ENCODE data around the gene SKA1.

The SKA1 gene

DNA sequence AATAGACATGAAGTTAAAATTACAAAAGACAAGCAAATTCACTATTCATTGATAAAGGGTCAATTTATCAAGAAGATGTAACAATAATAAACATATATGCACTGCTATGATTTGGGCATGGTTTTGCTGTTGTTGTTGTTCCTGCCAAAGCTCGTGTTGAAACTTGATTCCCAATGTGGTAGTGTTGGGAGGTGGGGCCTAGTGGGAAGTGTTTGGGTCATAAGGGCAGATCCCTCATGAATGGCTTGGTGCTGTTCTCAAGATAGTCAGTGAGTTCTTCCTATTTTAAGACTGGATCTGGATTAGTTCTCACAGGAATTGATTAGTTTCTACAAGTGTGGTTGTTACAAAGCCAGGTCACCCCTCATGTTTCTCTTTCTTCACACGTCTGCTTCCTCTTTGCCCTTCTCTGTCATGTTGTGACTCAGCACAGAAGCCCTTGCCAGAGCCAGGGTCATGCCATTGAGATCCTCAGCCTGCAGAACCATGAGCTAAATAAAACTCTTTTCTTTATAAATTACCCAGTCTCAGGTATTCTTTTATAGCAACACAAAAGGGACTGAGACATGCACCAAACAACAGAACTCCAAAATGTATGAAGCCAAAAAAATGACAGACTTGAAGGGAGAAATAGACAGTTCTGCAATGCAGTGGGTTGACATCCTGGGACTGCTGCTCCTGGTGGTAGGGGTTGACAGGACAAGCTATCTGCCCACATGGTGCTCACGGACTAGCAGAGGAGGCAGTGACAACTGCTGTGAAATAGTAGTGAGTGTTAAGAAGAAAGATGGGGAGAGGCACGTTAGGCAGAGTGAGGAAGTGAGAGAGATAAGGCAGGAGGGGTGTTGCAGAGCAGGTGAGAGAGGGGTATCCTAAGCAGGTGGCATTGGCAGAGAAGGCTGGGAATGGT lies 18.6 kb upstream of the SKA1 start:
- Histone ChIP-seq H3K9ac (ENCODE audit: low read length) (no peak overlapping the region), H3K4me1 (ENCODE audit: control insufficient read depth, insufficient read depth, low read length) (peaks cover 6% of the 10 kb centered on the region; the same call in 1 of the 2 replicates), H3K4me3 (ENCODE audit: low read depth, low read length) (no peak overlapping the region), H3K27ac (ENCODE audit: low read depth, low read length) (no peak overlapping the region), H3K9me3 (ENCODE audit: control insufficient read depth, insufficient read depth, low read depth, low read length) (no peaks in the 10 kb centered on the region), H3K27me3 (ENCODE audit: control insufficient read depth, insufficient read depth, low read length) (peaks cover 3% of the 10 kb centered on the region; the same call in 1 of the 2 replicates), H3K36me3 (ENCODE audit: control insufficient read depth, insufficient read depth, low read length) (no peaks in the 10 kb centered on the region)

DNA sequence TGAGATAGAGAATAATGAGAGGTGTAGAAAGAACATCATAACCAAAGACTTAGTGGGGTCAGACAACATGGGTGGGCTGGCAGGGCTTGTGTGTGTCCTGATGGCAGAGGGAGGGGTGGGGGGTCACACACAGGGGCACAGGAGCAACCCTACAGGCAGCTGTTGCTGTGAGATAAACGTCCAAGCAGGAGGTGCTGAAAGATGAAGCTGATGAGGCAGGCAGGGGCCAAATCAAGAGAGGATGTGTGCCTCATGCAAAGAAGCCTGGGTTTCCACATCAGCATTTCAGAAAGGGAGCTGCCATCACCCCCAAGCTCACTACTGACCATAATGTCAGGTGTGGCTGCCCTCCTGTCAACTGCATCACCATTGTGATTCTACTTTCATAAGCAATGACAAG lies 16.0 kb upstream of the SKA1 start:
- no peak overlapping the region for H3K27ac ChIP-seq (ENCODE audit: low read depth, low read length)
- H3K9ac ChIP-seq (ENCODE audit: low read length), result no peak overlapping the region
- no peaks in the 10 kb centered on the region for H3K9me3 ChIP-seq (ENCODE audit: control insufficient read depth, insufficient read depth, low read depth, low read length)
- no peaks in the 10 kb centered on the region for H3K36me3 ChIP-seq (ENCODE audit: control insufficient read depth, insufficient read depth, low read length)
- no peak overlapping the region for H3K4me3 ChIP-seq (ENCODE audit: low read depth, low read length)
- H3K4me1 ChIP-seq (ENCODE audit: control insufficient read depth, insufficient read depth, low read length), result peaks cover 6% of the 10 kb centered on the region; the same call in 1 of the 2 replicates
- peaks cover 3% of the 10 kb centered on the region; the same call in 1 of the 2 replicates for H3K27me3 ChIP-seq (ENCODE audit: control insufficient read depth, insufficient read depth, low read length)

DNA sequence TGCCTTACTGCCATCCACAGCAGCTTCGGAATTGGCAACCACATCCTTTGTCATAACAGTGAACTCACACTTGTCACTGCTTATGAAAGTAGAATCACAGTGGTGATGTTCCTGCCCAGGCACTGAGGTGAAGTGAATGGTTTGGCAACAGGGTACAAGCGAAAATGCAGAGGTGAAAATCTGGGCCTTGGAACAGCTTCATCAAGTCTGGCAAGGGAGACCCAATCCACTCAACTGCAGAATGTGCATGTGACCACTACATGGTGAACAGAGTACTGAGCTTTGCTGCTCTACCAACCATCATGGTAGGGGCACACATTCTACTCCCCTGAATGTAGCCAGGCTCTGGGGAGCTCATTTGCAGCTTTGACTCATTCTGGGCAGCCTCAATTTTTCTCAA lies 15.0 kb upstream of the SKA1 start:
- H3K27ac ChIP-seq (ENCODE audit: low read depth, low read length), result no peak overlapping the region
- no peak overlapping the region for H3K9ac ChIP-seq (ENCODE audit: low read length)

DNA sequence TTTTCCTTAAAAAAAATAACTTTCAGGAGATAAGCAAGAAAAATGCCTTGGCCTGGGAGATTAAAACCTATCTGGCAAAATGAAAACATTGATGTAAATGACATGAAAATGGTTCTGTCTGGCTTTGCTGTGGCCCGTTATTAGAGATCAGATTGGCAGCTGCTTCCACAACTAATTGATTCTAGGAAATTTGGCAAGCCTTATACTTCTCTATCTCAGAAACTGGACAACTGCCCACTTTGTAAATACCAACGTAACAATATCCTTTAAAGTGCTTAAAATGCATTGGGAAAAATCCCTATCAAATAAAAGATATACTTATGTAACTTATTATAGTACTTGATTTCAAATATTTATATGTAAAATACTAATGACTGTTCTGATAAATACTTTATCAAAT lies 14.2 kb upstream of the SKA1 start:
- H3K27ac ChIP-seq (ENCODE audit: low read depth, low read length), result no peak overlapping the region
- no peak overlapping the region for H3K4me3 ChIP-seq (ENCODE audit: low read depth, low read length)
- peaks cover 6% of the 10 kb centered on the region; the same call in 1 of the 2 replicates for H3K4me1 ChIP-seq (ENCODE audit: control insufficient read depth, insufficient read depth, low read length)
- H3K9me3 ChIP-seq (ENCODE audit: control insufficient read depth, insufficient read depth, low read depth, low read length), result no peaks in the 10 kb centered on the region
- no peak overlapping the region for H3K9ac ChIP-seq (ENCODE audit: low read length)
- H3K27me3 ChIP-seq (ENCODE audit: control insufficient read depth, insufficient read depth, low read length), result peaks cover 3% of the 10 kb centered on the region; the same call in 1 of the 2 replicates
- no peaks in the 10 kb centered on the region for H3K36me3 ChIP-seq (ENCODE audit: control insufficient read depth, insufficient read depth, low read length)

More for the DNA sequence above, 15.0 kb upstream of the SKA1 start:
- H3K9me3 ChIP-seq (ENCODE audit: control insufficient read depth, insufficient read depth, low read depth, low read length), result no peaks in the 10 kb centered on the region
- H3K4me1 ChIP-seq (ENCODE audit: control insufficient read depth, insufficient read depth, low read length), result peaks cover 6% of the 10 kb centered on the region; the same call in 1 of the 2 replicates
- H3K36me3 ChIP-seq (ENCODE audit: control insufficient read depth, insufficient read depth, low read length), result no peaks in the 10 kb centered on the region
- peaks cover 3% of the 10 kb centered on the region; the same call in 1 of the 2 replicates for H3K27me3 ChIP-seq (ENCODE audit: control insufficient read depth, insufficient read depth, low read length)
- H3K4me3 ChIP-seq (ENCODE audit: low read depth, low read length), result no peak overlapping the region

DNA sequence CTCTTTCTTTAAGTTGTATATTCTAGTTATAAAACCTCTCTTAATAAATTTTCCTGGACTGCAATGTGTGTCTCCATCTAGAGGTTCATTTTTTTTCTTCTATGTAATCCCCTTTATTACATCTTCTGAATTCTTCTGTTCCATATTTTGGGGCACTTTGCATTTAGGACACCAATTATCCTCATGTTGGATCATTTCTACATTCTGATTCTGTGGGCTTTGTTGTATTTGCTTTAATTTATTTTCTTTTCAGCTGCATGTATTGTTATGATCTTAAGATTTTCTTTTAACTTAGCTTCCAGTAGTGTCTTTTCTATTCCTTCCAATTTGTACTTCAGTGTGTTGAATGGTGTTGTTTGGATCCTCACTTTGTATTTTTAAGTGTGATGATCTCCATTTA lies 5.2 kb upstream of the SKA1 start:
- H3K27ac ChIP-seq (ENCODE audit: low read depth, low read length), result no peak overlapping the region
- H3K4me1 ChIP-seq (ENCODE audit: control insufficient read depth, insufficient read depth, low read length), result peaks cover 13% of the 10 kb centered on the region
- H3K36me3 ChIP-seq (ENCODE audit: control insufficient read depth, insufficient read depth, low read length), result no peaks in the 10 kb centered on the region
- no peak overlapping the region for H3K9ac ChIP-seq (ENCODE audit: low read length)
- H3K4me3 ChIP-seq (ENCODE audit: low read depth, low read length), result no peak overlapping the region
- no peaks in the 10 kb centered on the region for H3K27me3 ChIP-seq (ENCODE audit: control insufficient read depth, insufficient read depth, low read length)
- peaks cover 19% of the 10 kb centered on the region for H3K9me3 ChIP-seq (ENCODE audit: control insufficient read depth, insufficient read depth, low read depth, low read length)

GRCh38 chr18:50372743-50373142 lies 2.1 kb upstream of the SKA1 start:
- H3K27ac ChIP-seq (ENCODE audit: low read depth, low read length), result no peak overlapping the region
- H3K27me3 ChIP-seq (ENCODE audit: control insufficient read depth, insufficient read depth, low read length), result no peaks in the 10 kb centered on the region
- no peak overlapping the region for H3K9ac ChIP-seq (ENCODE audit: low read length)
- H3K9me3 ChIP-seq (ENCODE audit: control insufficient read depth, insufficient read depth, low read depth, low read length), result peaks cover 19% of the 10 kb centered on the region
- H3K4me3 ChIP-seq (ENCODE audit: low read depth, low read length), result no peak overlapping the region
- peaks cover 14% of the 10 kb centered on the region for H3K36me3 ChIP-seq (ENCODE audit: control insufficient read depth, insufficient read depth, low read length)
- H3K4me1 ChIP-seq (ENCODE audit: control insufficient read depth, insufficient read depth, low read length), result peaks cover 17% of the 10 kb centered on the region

DNA sequence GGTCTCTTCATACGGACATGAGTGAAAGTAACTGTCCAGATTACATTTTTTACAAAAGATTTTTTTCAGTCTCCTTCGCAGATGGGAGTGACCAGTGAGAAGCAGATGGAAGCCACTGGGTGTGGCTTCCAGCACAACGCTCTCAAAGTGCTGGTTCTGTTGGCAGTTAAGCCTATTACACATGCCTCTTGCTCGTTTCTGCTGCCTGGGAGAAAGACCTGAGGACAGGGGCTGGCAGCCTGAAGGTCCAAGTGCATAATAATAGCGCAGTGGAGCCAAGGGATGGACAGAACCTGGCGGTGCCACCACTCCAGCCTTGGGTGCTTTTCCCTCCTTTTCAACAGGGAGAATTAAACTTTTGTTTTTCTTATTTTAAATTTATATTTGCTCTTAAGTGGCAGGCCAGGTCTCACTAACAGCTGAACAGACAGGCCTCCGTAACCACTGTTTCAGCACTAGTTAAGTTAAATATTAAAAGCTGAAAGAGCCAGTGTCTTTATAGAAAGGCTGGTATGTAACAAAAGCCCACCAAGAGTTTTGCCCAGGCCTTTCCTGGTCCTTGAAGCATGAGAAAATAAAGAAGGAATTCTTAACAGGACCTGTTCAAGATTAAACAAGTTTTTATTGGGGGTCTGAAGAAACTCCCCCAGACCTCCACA lies 1.2 kb upstream of the SKA1 start:
- Histone ChIP-seq H3K4me3 (ENCODE audit: low read depth, low read length) (peak overlapping the region; percentile 81; the same call in 1 of the 2 replicates), H3K9me3 (ENCODE audit: control insufficient read depth, insufficient read depth, low read depth, low read length) (peaks cover 19% of the 10 kb centered on the region), H3K27me3 (ENCODE audit: control insufficient read depth, insufficient read depth, low read length) (no peaks in the 10 kb centered on the region), H3K9ac (ENCODE audit: low read length) (peak overlapping the region; percentile 38), H3K4me1 (ENCODE audit: control insufficient read depth, insufficient read depth, low read length) (peaks cover 17% of the 10 kb centered on the region), H3K27ac (ENCODE audit: low read depth, low read length) (no peak overlapping the region; the same call in 1 of the 2 replicates), H3K36me3 (ENCODE audit: control insufficient read depth, insufficient read depth, low read length) (peaks cover 19% of the 10 kb centered on the region)

DNA sequence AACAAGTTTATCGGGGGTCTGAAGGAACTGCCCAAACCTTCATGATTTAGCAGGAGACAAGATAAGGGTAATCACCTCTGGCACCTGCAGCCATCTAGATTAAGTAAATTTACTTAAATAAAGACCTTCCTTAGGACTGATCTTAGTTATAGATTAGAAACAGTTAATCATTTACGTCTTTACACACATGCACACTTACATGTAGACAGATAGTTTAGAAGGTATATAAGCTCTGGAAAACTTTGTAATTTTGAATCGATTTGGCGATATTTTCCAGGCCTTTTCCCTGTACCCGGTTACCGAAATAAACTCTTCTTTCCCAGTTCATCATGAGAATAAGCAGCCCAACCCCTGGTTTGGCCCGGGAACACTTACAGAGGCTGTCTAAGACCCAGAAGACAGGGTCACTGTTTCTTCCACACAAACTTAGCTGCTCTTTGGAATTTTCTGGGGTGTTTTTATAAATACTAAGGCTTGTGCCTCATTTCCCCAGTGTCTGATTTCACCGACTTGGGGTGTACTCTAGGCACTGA lies 560 bp upstream of the SKA1 start:
- peak overlapping the region; percentile 81 for H3K4me3 ChIP-seq (ENCODE audit: low read depth, low read length)
- H3K9ac ChIP-seq (ENCODE audit: low read length), result peak overlapping the region; percentile 60

DNA sequence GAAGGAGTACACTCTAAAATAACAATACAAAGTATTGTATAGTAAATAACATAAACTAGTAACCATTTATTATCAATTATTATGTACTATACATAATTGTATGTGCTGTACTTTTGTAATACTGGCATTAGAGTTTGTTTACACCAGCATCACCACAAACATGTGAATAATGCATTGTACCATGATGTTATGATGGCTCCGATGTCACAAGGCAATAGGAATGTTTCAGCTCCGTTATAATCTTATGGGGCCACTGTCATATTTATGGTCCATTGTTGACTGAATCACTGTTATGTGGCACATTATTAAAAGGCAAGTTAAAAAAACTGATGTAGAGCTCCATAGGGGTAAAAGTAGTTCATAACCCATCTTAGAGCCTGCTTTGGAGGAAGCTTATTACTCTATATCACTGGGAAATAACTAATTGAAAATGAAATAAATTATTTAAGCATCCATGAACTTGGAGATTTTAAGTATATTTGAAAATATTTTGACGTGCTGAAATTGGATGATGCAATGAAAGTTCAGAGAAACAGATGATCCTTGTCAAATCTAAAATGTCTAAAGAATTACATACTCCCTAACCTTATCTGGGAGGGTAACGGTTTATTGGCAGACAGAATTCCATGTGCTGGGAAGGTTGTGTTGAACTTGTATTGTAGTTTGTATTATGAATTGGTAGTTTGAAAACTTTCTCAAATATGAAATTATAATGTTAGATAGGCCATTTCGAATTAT lies 2.4 kb downstream of the SKA1 start:
- Histone ChIP-seq H3K9ac (ENCODE audit: low read length) (no peak overlapping the region), H3K27ac (ENCODE audit: low read depth, low read length) (no peak overlapping the region), H3K36me3 (ENCODE audit: control insufficient read depth, insufficient read depth, low read length) (peaks cover 37% of the 10 kb centered on the region), H3K4me1 (ENCODE audit: control insufficient read depth, insufficient read depth, low read length) (peaks cover 17% of the 10 kb centered on the region), H3K27me3 (ENCODE audit: control insufficient read depth, insufficient read depth, low read length) (no peaks in the 10 kb centered on the region), H3K9me3 (ENCODE audit: control insufficient read depth, insufficient read depth, low read depth, low read length) (peaks cover 3% of the 10 kb centered on the region), H3K4me3 (ENCODE audit: low read depth, low read length) (no peak overlapping the region)

More for the DNA sequence above, 560 bp upstream of the SKA1 start:
- peaks cover 17% of the 10 kb centered on the region for H3K4me1 ChIP-seq (ENCODE audit: control insufficient read depth, insufficient read depth, low read length)
- no peaks in the 10 kb centered on the region for H3K27me3 ChIP-seq (ENCODE audit: control insufficient read depth, insufficient read depth, low read length)
- H3K9me3 ChIP-seq (ENCODE audit: control insufficient read depth, insufficient read depth, low read depth, low read length), result peaks cover 18% of the 10 kb centered on the region
- peaks cover 24% of the 10 kb centered on the region for H3K36me3 ChIP-seq (ENCODE audit: control insufficient read depth, insufficient read depth, low read length)
- peak overlapping the region; percentile 52; the same call in 1 of the 2 replicates for H3K27ac ChIP-seq (ENCODE audit: low read depth, low read length)

GRCh38 chr18:50388988-50389387 lies 14.1 kb downstream of the SKA1 start:
- Histone ChIP-seq H3K4me3 (ENCODE audit: low read depth, low read length) (no peak overlapping the region), H3K4me1 (ENCODE audit: control insufficient read depth, insufficient read depth, low read length) (peaks cover 4% of the 10 kb centered on the region; the same call in 1 of the 2 replicates), H3K27ac (ENCODE audit: low read depth, low read length) (no peak overlapping the region), H3K27me3 (ENCODE audit: control insufficient read depth, insufficient read depth, low read length) (no peaks in the 10 kb centered on the region), H3K9me3 (ENCODE audit: control insufficient read depth, insufficient read depth, low read depth, low read length) (no peaks in the 10 kb centered on the region), H3K36me3 (ENCODE audit: control insufficient read depth, insufficient read depth, low read length) (peaks cover 56% of the 10 kb centered on the region), H3K9ac (ENCODE audit: low read length) (no peak overlapping the region)
